Ovary (tissue), 9 donors: ENCODE measurements around the gene PMEPA1. TPM values are rescaled to one million over a fixed set of nuclear protein-coding genes. Genes with fewer than 3 reads are reported as not detected.

Experiments used
- DNase-seq, 5 donors: peaks; one replicate each; pipeline ENCODE4 v3.0.0-alpha.2; 2019 to 2020
- H3K27ac ChIP-seq, 2 donors: fragments of 200-600 bp; one replicate each; pipeline versions ENCODE4 v1.5.1 to v1.8.0; 2019 to 2022
- H3K27me3 ChIP-seq: fragments of 200-600 bp; one replicate; pipeline ENCODE4 v1.8.0; 2022
- H3K36me3 ChIP-seq: fragments of 200-600 bp; sonication (generic); one replicate; pipeline ENCODE4 v1.5.1; 2019
- H3K4me1 ChIP-seq: one replicate; pipeline ENCODE4 v1.8.1; 2013; ENCODE audit warnings: mild to moderate bottlenecking, moderate library complexity; ENCODE audit not compliant: insufficient read depth
- H3K4me3 ChIP-seq: fragments of 200-600 bp; sonication (generic); one replicate; pipeline ENCODE4 v1.5.1; 2017
- H3K9me3 ChIP-seq, 2 donors: fragments of 200-600 bp in 1 of 2; sonication (generic) in 1 of 2; one replicate each; pipeline versions ENCODE4 v1.5.1 to v1.8.1; 2013 to 2019; ENCODE audit warnings: mild to moderate bottlenecking in 1 of 2, moderate library complexity in 1 of 2
- CTCF ChIP-seq, 3 donors: fragments of 450-650 bp in 2 of 3; fragments of 200-600 bp in 1 of 3; IDR thresholded peaks; one replicate each; pipeline versions ENCODE4 v1.5.1 to v1.8.0; 2016 to 2022; ENCODE audit warnings: antibody characterized with exemption in 3 of 3, mild to moderate bottlenecking in 1 of 3
- EP300 ChIP-seq: sonication (generic); formaldehyde crosslinking; IDR thresholded peaks from one replicate; pipeline ENCODE4 v1.6.1; 2017; ENCODE audit warnings: antibody characterized with exemption
- POLR2A ChIP-seq: fragments of 450-650 bp; IDR thresholded peaks from one replicate; pipeline ENCODE4 v1.6.1; 2017; ENCODE audit warnings: antibody characterized with exemption, mild to moderate bottlenecking, moderate library complexity
- WGBS, 3 donors: extraction: QIAGEN DNeasy Blood & Tissue Kit in 1 of 3; methylation state at CpG; one replicate each; pipeline versions ENCODE4 v1.1.5 to v1.1.7; 2013 to 2017; 5-methylcytosine and 5-hydroxymethylcytosine counted together
- intact Hi-C, 4 donors: fragments of 100-400 bp; cut with DNase I; formaldehyde crosslinking; loops; one replicate each; pipeline versions ENCODE4 v1.11.0 to v1.15.1; 2022 to 2023
- polyA plus RNA-seq, 2 donors: library from polyadenylated mRNA; stranded (reverse); fragments of 200-250 nt in 1 of 2; fragments of 350-450 nt in 1 of 2; fragmentation: Illumina TruSeq in 1 of 2; extraction: RNeasy Lipid Tissue Mini Kit (QIAGEN cat#74804) in 1 of 2; gene quantifications; one replicate each; pipeline ENCODE4 v1.2.3, GENCODE V29; 2013 to 2014
- total RNA-seq, 7 donors: library from RNA; depleted of rRNA in 2 of 7; stranded (reverse); fragments of >200 nt in 2 of 7; fragmentation: NEBNext Ultra II Directional in 3 of 7; extraction: Animal tissue kit (Norgen Biotek cat#: 25700) in 3 of 7; gene quantifications; one replicate each; pipeline versions ENCODE4 v1.1.0 to v1.2.4, GENCODE V29; 2016 to 2023
- donor health status: DM: no; HTN: no; CAD: no; lungs with moderate emphysema.
- donor health status: DM: no; HTN: no; CAD: no.
- donor health status: Bipolar disorder and iron deficiency.
- donor health status: DM: yes; HTN: yes; CAD: no.
- donor health status: DM: no; HTN: no; CAD: no.
- donor health status: DM: yes; HTN: yes; CAD: no.

PMEPA1 gene
- total and polyA plus RNA-seq, 9 donors: 2.7 to 73.4 (median 17.6) TPM

GRCh38 chr20:57622579-57623381 is 87.0 kb downstream of the PMEPA1 start:
- Histone ChIP-seq H3K9me3 (no peaks in the 10 kb centered on the region), H3K36me3 (no peaks in the 10 kb centered on the region), H3K27me3 (no peaks in the 10 kb centered on the region), H3K27ac (no peak overlapping the region), H3K4me3 (no peak overlapping the region), H3K4me1 (no peaks in the 10 kb centered on the region)
- TF ChIP-seq EP300 (no peak), CTCF (IDR thresholded peaks at IDR 0.05) (peak in 1 of 3 donors; percentile 42)
- peak in 2 of 5 donors; percentile 47 to 67 for DNase-seq
- intact Hi-C loops: no loop called here
- 54 to 58% (median 58%) methylated on average over 14 of the region's 14 CpGs for WGBS, 3 donors

- Histone ChIP-seq H3K4me3 (no peak overlapping the region), H3K4me1 (no peaks in the 10 kb centered on the region), H3K27ac (no peak overlapping the region), H3K36me3 (no peaks in the 10 kb centered on the region), H3K27me3 (no peaks in the 10 kb centered on the region), H3K9me3 (no peaks in the 10 kb centered on the region)
- intact Hi-C loops: no loop called here
- TF ChIP-seq EP300 (no peak), CTCF (IDR thresholded peaks at IDR 0.05) (no peak), POLR2A (no peak)
- WGBS, 3 donors: 83 to 91% (median 83%) methylated on average over 7 of the region's 7 CpGs
- no peak for DNase-seq
These were observed 87.6 kb downstream of the PMEPA1 start for GRCh38 chr20:57622201-57622570.

GRCh38 chr20:57621421-57622200 is 88.2 kb downstream of the PMEPA1 start:
- H3K36me3 ChIP-seq: no peaks in the 10 kb centered on the region
- WGBS, 3 donors: 75 to 81% (median 76%) methylated on average over 16 of the region's 16 CpGs
- H3K4me1 ChIP-seq: no peaks in the 10 kb centered on the region
- H3K27me3 ChIP-seq: no peaks in the 10 kb centered on the region
- H3K4me3 ChIP-seq: no peak overlapping the region
- intact Hi-C loops: no loop called here
- no peak for TF ChIP-seq CTCF (IDR thresholded peaks at IDR 0.05)
- no peak for TF ChIP-seq POLR2A
- TF ChIP-seq EP300: no peak
- no peaks in the 10 kb centered on the region for H3K9me3 ChIP-seq
- H3K27ac ChIP-seq: no peak overlapping the region
- no peak for DNase-seq

DNA sequence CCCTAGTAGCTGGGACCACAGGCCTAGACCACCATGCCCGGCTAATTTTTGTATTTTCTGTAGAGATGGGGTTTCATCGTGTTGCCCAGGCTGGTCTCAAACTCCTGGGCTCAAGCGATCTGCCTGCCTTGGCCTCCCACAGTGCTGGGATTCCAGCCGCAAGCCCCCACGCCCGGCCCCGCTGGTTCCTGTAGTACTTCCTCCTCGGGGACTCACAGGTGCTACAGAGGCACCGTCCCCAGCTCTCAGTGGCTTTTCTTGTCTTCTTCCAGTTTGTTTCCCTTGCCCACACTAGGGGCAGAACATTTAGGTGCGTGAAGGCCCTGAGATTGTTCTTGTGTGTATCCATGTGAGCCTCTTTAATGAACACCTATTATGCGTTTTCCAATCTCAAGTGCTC is 88.8 kb downstream of the PMEPA1 start:
- no peaks in the 10 kb centered on the region for H3K4me1 ChIP-seq
- no peaks in the 10 kb centered on the region for H3K9me3 ChIP-seq
- H3K4me3 ChIP-seq: no peak overlapping the region
- WGBS, 3 donors: 82 to 87% (median 82%) methylated on average over 11 of the region's 11 CpGs
- H3K36me3 ChIP-seq: no peaks in the 10 kb centered on the region
- no peaks in the 10 kb centered on the region for H3K27me3 ChIP-seq
- no peak for DNase-seq
- intact Hi-C loops: no loop called here
- TF ChIP-seq POLR2A: no peak
- H3K27ac ChIP-seq: no peak overlapping the region
